T-helper 2 cell treated with Interferon-gamma antibody and Interleukin-4, amounts not matched to agents 5 μg/mL and 100 μg/mL, for 36 hours (primary cell): ENCODE results near the gene SPSB4.

Source experiments
- DNase-seq: peaks from one replicate; pipeline ENCODE4 v3.0.0; 2021; ENCODE audit warnings: low spot score
- H3K27ac Mint-ChIP-seq: one replicate; pipeline ENCODE4 v1.8.0; 2021; ENCODE audit warnings: mild to moderate bottlenecking, mixed read lengths
- H3K27me3 Mint-ChIP-seq: one replicate; pipeline ENCODE4 v1.8.0; 2021; ENCODE audit warnings: low read depth, mixed read lengths
- H3K36me3 Mint-ChIP-seq: one replicate; pipeline ENCODE4 v1.8.0; 2021; ENCODE audit warnings: low read depth, mixed read lengths
- H3K4me1 Mint-ChIP-seq: one replicate; pipeline ENCODE4 v1.8.0; 2021; ENCODE audit warnings: low read depth, mixed read lengths
- H3K4me3 Mint-ChIP-seq: one replicate; pipeline ENCODE4 v1.8.0; 2022; ENCODE audit warnings: mild to moderate bottlenecking, moderate library complexity, mixed read lengths
- H3K9me3 Mint-ChIP-seq: one replicate; pipeline ENCODE4 v1.8.0; 2021; ENCODE audit warnings: mixed read lengths

The SPSB4 gene

DNA sequence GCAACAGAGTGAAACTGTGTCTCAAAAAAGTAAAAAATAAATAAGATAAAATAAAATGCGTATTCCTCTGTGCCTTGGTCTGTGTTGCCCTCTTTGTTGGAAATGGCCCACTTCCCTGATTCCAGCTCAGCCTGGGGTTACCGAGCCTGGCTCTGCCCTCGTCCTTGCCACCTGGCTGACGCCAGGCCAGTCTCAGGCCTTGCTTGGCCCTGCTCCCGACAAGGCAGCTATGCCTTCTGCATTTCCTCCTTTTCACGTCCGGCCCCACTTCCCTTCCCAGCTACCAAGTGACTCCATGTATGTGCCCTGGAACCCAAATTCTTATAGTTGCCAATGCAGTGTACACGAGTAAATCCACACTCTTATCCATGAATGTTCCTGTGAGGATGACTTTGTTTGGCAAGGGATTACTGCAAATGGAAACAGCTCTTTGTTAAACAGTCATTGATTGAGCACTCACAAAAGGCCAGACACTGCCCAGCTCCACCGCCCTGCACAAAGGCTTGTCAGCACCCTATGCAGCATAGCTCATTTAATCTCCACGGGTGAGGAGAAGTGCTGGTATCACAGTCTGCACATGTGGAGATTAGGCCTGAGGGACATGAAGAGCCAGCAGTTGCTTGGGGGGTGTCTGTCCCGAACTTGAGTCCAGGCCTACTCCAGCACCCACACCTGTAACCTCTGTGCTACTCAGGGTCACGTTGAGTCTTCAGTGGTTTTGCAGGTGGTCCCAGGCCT, 25.1 kb downstream of the SPSB4 start:
- Mint-ChIP-seq H3K27ac (no peak overlapping the region), H3K36me3 (no peaks in the 10 kb centered on the region), H3K4me1 (no peaks in the 10 kb centered on the region), H3K4me3 (no peak overlapping the region), H3K27me3 (peaks cover 3% of the 10 kb centered on the region), H3K9me3 (no peaks in the 10 kb centered on the region)
- DNase-seq: no peak

DNA sequence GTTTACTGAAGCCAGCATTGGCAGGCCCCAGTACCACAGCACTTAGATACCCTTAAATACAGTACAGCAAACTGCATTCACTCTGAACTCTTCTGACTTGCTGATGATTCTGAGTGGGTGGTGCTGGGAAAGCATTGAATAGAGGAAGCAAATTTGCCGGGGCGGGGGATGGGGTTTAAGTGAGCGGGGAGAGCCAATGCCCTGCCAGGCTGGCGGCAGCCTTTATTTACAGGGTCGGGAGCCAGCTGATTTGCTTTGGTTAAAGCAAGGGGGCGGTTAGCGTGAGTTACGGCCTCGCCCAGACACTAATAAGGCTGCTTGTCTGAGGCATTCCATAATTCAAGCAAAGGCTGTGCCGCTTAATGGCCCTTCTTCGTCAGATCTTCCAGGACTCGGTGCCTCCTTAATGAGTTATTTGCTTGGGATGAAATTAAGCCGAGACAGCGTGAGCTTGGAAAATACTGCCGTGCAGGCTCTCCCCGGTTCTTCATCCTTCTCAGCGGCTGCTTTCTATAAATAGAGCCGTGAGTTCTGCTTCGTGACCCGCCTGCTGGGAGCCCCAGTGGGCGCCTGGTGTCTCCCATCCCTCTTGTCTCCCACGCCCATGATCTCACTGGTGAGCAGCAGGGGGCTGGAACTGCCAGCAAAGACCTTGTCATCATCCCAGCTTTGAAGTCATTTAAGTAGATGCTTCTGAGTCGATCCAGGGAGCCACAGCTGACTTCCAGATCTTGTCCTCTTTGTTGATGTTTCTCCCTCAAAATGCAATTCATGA, 25.8 kb downstream of the SPSB4 start:
- Mint-ChIP-seq H3K36me3 (no peaks in the 10 kb centered on the region), H3K27ac (no peak overlapping the region), H3K4me3 (no peak overlapping the region), H3K27me3 (peaks cover 3% of the 10 kb centered on the region), H3K9me3 (no peaks in the 10 kb centered on the region), H3K4me1 (no peaks in the 10 kb centered on the region)
- DNase-seq: no peak

- no peak overlapping the region for H3K27ac Mint-ChIP-seq
- H3K9me3 Mint-ChIP-seq: no peaks in the 10 kb centered on the region
- DNase-seq: no peak
- H3K4me1 Mint-ChIP-seq: no peaks in the 10 kb centered on the region
- no peaks in the 10 kb centered on the region for H3K36me3 Mint-ChIP-seq
- H3K27me3 Mint-ChIP-seq: peaks cover 3% of the 10 kb centered on the region
- no peak overlapping the region for H3K4me3 Mint-ChIP-seq
Measured at GRCh38 chr3:141077631-141078030, 26.5 kb downstream of the SPSB4 start.

DNA sequence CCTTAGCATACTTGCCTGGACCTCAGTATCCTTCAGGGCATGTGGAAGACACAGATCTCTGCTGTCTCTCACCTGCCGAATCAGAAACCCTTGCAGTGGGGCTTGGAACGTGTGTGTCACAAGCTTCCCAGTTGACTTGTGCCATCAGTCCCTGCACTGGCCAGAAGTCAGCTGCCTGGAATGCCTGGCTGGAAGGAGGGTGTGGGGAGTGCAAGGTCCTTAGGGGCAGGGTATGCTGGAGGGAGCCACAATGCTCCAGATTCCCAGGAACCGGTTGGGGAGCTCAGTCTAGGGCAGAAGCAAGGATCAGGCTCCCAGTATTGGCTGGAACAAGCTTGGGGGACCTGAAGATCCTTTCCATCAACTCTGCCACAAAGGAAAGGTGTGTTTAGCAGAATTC, 27.1 kb downstream of the SPSB4 start:
- H3K4me3 Mint-ChIP-seq: no peak overlapping the region
- H3K36me3 Mint-ChIP-seq: no peaks in the 10 kb centered on the region
- no peak for DNase-seq
- no peak overlapping the region for H3K27ac Mint-ChIP-seq
- peaks cover 3% of the 10 kb centered on the region for H3K27me3 Mint-ChIP-seq
- H3K9me3 Mint-ChIP-seq: no peaks in the 10 kb centered on the region
- H3K4me1 Mint-ChIP-seq: no peaks in the 10 kb centered on the region

DNA sequence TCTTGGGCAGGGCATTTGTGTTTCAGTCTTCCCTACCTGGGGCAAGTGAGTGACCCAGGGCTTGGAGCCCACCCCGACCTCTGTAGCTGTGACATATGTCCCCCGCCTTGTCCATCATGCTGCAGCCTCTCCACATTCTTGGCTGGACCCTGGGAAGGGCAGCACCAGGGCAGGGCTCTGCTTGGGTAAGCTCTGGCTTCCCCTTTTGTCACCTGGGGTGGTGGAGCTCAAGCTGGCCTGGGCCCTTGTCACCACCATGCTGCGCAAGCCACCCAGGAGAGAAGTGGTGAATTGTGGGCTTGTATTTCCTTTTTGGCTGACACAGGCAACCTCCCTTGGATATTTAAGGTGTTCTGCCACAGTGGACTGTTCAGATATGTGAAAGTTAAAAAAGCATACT, 29.3 kb downstream of the SPSB4 start:
- Mint-ChIP-seq H3K27me3 (peaks cover 3% of the 10 kb centered on the region), H3K27ac (no peak overlapping the region), H3K9me3 (no peaks in the 10 kb centered on the region), H3K4me1 (no peaks in the 10 kb centered on the region), H3K4me3 (no peak overlapping the region), H3K36me3 (no peaks in the 10 kb centered on the region)
- no peak for DNase-seq

DNA sequence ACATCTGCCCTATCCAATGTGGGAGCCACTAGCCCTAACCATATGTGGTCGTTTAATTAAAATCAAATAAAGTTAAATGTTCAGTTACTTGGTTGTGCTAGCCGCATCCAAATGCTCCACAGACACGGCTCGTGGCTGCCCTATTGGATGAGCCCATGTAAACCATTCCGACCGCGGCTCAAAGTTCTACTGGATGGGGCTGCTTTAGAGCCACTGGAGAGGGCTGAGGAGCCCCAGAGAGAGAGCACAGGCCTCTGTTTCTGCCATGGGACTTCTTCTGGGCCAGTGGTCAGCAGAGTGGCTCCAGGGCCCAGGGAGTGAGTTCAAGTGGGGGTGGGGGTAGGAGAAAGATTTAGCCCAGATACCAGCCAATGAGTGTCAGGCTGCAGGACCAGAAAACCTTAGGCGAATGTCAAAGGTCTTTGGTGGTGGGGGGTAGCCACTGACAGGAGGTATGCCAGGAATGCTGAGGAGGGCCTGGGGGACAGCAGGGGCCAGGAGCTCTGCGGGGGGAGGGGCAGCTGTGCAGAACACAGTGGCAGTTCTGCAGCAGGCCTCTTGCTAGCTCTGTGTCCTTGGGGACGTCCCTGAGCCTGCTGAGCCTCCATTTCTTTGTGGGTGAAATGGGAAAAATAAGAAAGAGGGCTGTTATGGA, 30.1 kb downstream of the SPSB4 start:
- Mint-ChIP-seq H3K36me3 (no peaks in the 10 kb centered on the region), H3K4me1 (no peaks in the 10 kb centered on the region), H3K4me3 (no peak overlapping the region), H3K27me3 (peaks cover 3% of the 10 kb centered on the region), H3K27ac (no peak overlapping the region), H3K9me3 (no peaks in the 10 kb centered on the region)
- no peak for DNase-seq

DNA sequence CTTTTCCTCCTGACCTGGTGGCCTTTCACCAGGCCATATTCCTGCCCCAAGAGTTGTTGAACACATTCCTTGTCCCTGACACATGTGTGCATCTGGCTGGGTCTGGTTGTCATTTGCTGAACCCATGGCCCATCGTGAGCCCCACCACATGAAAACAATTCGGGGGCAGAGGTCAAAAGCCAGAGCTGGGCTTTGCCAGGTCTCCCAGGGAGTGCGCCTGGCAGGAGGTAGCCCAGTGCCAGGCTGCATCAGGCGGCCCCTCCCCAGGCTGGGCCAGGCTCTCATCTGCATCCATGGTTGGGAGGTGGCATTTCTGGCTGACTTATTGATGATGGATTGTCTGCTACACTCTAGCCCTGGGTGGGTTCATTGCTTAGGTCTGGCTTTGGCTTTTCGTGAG, 30.9 kb downstream of the SPSB4 start:
- no peak overlapping the region for H3K27ac Mint-ChIP-seq
- H3K9me3 Mint-ChIP-seq: no peaks in the 10 kb centered on the region
- no peaks in the 10 kb centered on the region for H3K4me1 Mint-ChIP-seq
- DNase-seq: no peak
- no peaks in the 10 kb centered on the region for H3K36me3 Mint-ChIP-seq
- H3K27me3 Mint-ChIP-seq: peaks cover 3% of the 10 kb centered on the region
- H3K4me3 Mint-ChIP-seq: no peak overlapping the region

GRCh38 chr3:141083226-141083625, 32.1 kb downstream of the SPSB4 start:
- H3K27ac Mint-ChIP-seq: no peak overlapping the region

GRCh38 chr3:141083836-141084649, 32.9 kb downstream of the SPSB4 start:
- Mint-ChIP-seq H3K9me3 (no peaks in the 10 kb centered on the region), H3K27me3 (no peaks in the 10 kb centered on the region), H3K4me3 (no peak overlapping the region), H3K4me1 (no peaks in the 10 kb centered on the region), H3K27ac (no peak overlapping the region), H3K36me3 (no peaks in the 10 kb centered on the region)
- no peak for DNase-seq

More at GRCh38 chr3:141083226-141083625, 32.1 kb downstream of the SPSB4 start:
- no peak for DNase-seq
- Mint-ChIP-seq H3K27me3 (no peaks in the 10 kb centered on the region), H3K4me1 (no peaks in the 10 kb centered on the region), H3K36me3 (no peaks in the 10 kb centered on the region), H3K4me3 (no peak overlapping the region), H3K9me3 (no peaks in the 10 kb centered on the region)

GRCh38 chr3:141085343-141086070, 34.4 kb downstream of the SPSB4 start:
- Mint-ChIP-seq H3K4me3 (no peak overlapping the region), H3K27me3 (peaks cover 2% of the 10 kb centered on the region), H3K36me3 (no peaks in the 10 kb centered on the region), H3K27ac (no peak overlapping the region), H3K4me1 (no peaks in the 10 kb centered on the region), H3K9me3 (no peaks in the 10 kb centered on the region)
- no peak for DNase-seq

DNA sequence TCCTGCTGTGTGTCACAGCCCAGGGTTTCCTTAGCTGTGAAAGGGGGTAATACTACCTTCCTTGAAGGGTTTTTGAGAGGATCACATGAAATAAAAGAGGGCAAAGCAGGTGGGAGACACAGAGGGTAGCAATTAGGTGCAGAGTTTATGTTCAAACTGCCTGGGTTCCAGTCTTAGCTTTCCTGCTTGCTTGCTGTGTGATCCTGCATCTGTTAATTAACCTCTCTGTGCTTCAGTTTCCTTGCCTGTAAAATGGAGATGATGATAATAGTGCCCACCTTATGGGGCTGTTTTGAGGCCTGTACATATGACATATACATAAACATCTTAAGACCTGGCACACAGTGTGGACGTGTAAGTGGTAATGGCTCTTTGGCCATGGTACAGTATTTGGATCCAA, 35.0 kb downstream of the SPSB4 start:
- H3K9me3 Mint-ChIP-seq: no peaks in the 10 kb centered on the region
- no peak overlapping the region for H3K4me3 Mint-ChIP-seq
- H3K4me1 Mint-ChIP-seq: no peaks in the 10 kb centered on the region
- no peak for DNase-seq
- H3K27ac Mint-ChIP-seq: no peak overlapping the region
- no peaks in the 10 kb centered on the region for H3K36me3 Mint-ChIP-seq
- H3K27me3 Mint-ChIP-seq: peaks cover 2% of the 10 kb centered on the region

GRCh38 chr3:141087076-141087777, 36.1 kb downstream of the SPSB4 start:
- no peaks in the 10 kb centered on the region for H3K4me1 Mint-ChIP-seq
- H3K4me3 Mint-ChIP-seq: no peak overlapping the region
- peaks cover 2% of the 10 kb centered on the region for H3K27me3 Mint-ChIP-seq
- DNase-seq: no peak
- H3K9me3 Mint-ChIP-seq: no peaks in the 10 kb centered on the region
- no peak overlapping the region for H3K27ac Mint-ChIP-seq
- no peaks in the 10 kb centered on the region for H3K36me3 Mint-ChIP-seq

GRCh38 chr3:141087778-141088130, 36.6 kb downstream of the SPSB4 start:
- no peak overlapping the region for H3K4me3 Mint-ChIP-seq
- H3K27me3 Mint-ChIP-seq: peaks cover 2% of the 10 kb centered on the region
- H3K36me3 Mint-ChIP-seq: no peaks in the 10 kb centered on the region
- no peak overlapping the region for H3K27ac Mint-ChIP-seq
- H3K4me1 Mint-ChIP-seq: no peaks in the 10 kb centered on the region
- H3K9me3 Mint-ChIP-seq: no peaks in the 10 kb centered on the region
- DNase-seq: no peak
